ENCODE measurements around the gene HIC1. TPM values are rescaled to one million over a fixed set of nuclear protein-coding genes. Genes with fewer than 3 reads are reported as not detected.
A peak's percentile ranks its signal among the peaks of the same experiment; 100 is the strongest.

The HIC1 gene
- total RNA-seq, 4 donors from 2014 or later: 6.8 to 40.4 (median 12.8) TPM

DNA sequence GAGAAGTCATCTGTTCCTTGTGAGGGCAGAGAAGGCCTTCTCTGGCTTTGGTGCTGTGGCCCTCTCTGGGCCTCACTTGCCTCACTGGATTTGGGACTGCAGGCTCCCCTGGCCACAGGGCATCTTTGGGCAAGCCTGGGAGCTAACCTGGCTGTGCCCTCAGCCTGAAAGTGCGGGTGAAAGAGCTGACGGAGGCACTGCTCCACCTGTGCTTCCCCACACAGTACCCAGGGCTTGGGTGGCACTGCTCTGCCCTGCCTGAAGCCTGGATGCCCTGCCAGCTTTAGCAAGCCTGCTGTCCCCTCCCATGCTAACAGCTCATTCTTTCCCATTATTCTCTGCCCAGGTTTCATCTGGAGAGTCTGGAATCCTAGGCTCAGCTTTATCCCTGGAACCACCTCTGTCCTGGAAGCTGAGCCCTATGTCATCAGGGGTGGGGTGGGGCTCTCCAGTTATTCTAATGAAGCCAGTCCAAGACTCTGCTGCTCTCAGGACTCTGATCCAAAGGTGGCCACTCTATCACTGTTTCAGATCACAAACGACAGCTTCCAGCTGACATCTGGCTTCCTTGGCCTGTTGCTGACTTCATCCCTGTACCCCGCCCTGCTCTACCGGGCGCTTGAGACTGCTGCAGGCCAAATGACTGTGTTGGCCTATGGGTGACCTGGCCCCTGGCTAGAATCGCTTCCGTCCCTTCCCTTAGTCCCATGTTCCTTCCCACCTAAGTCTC, 29.3 kb downstream of the HIC1 start:
- Histone ChIP-seq H3K9me3 (no peaks in the 10 kb centered on the region), H3K4me1 (peaks cover 10 to 78% (median 46%) of the 10 kb centered on the region in 4 donors), H3K27ac (peak overlapping the region; percentile 81 to 99 (median 89)), H3K27me3 (no peaks in the 10 kb centered on the region), H3K36me3 (peaks cover 0 to 19% (median 0%) of the 10 kb centered on the region in 3 donors), H3K4me3 (no peak overlapping the region)
- TF ChIP-seq, protein P1, sequence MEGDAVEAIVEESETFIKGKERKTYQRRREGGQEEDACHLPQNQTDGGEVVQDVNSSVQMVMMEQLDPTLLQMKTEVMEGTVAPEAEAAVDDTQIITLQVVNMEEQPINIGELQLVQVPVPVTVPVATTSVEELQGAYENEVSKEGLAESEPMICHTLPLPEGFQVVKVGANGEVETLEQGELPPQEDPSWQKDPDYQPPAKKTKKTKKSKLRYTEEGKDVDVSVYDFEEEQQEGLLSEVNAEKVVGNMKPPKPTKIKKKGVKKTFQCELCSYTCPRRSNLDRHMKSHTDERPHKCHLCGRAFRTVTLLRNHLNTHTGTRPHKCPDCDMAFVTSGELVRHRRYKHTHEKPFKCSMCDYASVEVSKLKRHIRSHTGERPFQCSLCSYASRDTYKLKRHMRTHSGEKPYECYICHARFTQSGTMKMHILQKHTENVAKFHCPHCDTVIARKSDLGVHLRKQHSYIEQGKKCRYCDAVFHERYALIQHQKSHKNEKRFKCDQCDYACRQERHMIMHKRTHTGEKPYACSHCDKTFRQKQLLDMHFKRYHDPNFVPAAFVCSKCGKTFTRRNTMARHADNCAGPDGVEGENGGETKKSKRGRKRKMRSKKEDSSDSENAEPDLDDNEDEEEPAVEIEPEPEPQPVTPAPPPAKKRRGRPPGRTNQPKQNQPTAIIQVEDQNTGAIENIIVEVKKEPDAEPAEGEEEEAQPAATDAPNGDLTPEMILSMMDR (IDR thresholded peaks at IDR 0.05): no peak
- TF ChIP-seq POLR2A (IDR thresholded peaks at IDR 0.05): peak in 1 of 2 donors; percentile 58
- DNase-seq: peak in 2 of 3 donors; percentile 85 to 91

DNA sequence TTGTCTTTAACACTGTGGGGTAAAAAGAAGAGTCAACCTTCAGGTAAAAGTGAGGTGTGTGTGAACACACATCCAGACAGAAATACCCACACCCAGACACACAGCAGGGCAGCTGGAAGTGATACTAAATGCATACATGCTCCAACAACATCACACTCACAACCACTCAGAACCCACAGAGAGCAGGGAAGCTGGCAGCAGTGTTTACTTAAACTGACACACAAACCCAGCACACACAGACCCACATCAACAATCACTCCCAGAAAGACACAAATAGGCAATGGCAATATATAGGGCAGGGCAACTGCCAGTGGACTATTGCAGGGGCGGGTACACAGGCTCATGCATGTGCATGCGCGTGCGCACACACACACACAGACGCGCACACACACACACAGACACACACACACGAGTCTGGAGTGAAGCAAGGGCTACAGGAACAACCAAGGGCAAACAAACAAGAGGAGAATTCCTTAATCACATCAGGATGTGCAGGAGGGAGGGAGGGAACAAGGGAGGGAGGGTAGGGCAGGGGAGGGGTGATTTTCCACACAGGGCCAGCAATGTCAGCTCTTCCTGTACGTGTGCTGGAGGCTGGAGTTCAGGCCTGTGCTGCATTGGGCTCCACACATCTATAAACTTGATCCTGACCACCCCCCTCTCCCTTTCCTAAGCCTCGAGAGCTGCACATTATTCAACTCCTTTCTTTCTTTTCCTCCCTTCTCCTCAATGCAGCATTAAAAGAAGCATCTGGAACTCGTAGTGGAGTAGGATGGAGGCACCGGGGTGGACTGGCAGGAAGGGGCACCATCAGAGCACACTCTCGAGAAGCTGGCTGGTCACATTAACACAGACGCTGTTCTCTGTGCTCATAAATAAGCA, 30.1 kb downstream of the HIC1 start:
- peaks cover 0 to 17% (median 0%) of the 10 kb centered on the region in 3 donors for H3K36me3 ChIP-seq
- peak in 2 of 3 donors; percentile 87 for DNase-seq
- TF ChIP-seq, protein P1 (IDR thresholded peaks at IDR 0.05): no peak
- TF ChIP-seq POLR2A (IDR thresholded peaks at IDR 0.05): peak in 1 of 2 donors; percentile 12
- peak overlapping the region; percentile 81 to 99 (median 89) for H3K27ac ChIP-seq
- no peaks in the 10 kb centered on the region for H3K27me3 ChIP-seq
- no peak overlapping the region for H3K4me3 ChIP-seq
- no peaks in the 10 kb centered on the region for H3K9me3 ChIP-seq
- peaks cover 10 to 80% (median 47%) of the 10 kb centered on the region in 4 donors for H3K4me1 ChIP-seq

DNA sequence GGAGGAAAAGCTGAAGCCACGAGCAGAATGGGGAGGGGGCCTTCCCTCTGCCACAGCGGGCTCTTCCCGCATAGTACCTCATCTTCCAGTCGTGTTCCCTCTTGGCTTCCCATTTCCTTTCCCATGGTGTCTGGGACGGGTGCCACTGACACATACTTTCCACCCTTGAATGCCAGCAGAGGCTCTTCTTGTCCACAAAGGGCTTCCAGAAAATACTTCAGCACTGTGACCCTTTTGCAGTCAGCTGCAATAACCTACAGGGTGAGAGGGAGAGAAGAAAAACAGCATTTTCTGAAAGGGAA, 30.7 kb downstream of the HIC1 start:
- Histone ChIP-seq H3K27me3 (no peaks in the 10 kb centered on the region), H3K9me3 (no peaks in the 10 kb centered on the region), H3K36me3 (peaks cover 0 to 11% (median 0%) of the 10 kb centered on the region in 3 donors), H3K4me1 (peaks cover 10 to 86% (median 49%) of the 10 kb centered on the region in 4 donors), H3K27ac (peak overlapping the region; percentile 81 to 99 (median 90)), H3K4me3 (no peak overlapping the region)
- TF ChIP-seq, protein P1 (IDR thresholded peaks at IDR 0.05): no peak
- no peak for TF ChIP-seq POLR2A (IDR thresholded peaks at IDR 0.05)
- DNase-seq: no peak

DNA sequence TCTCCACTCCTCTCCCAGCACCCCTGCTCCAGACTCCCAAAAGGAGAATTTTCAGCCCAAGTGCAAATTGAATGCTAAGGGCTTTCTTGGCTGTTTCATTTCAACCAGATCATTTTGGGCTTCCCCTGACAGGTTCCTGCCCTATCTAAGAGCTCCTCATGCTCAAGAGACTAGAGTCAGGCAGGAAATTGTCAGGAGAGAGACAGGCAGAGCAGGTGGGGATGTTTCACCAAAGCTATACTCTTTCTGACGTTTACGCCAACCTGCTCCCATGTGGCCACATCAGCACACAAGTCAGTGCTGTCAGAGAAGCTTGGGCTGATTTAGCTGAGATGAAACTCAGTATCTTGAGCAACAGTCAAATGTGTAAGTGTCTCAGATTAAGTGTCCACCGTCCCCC, 31.4 kb downstream of the HIC1 start:
- Histone ChIP-seq H3K27me3 (no peaks in the 10 kb centered on the region), H3K4me1 (peaks cover 10 to 93% (median 49%) of the 10 kb centered on the region in 4 donors), H3K36me3 (peaks cover 0 to 4% (median 0%) of the 10 kb centered on the region in 3 donors)

DNA sequence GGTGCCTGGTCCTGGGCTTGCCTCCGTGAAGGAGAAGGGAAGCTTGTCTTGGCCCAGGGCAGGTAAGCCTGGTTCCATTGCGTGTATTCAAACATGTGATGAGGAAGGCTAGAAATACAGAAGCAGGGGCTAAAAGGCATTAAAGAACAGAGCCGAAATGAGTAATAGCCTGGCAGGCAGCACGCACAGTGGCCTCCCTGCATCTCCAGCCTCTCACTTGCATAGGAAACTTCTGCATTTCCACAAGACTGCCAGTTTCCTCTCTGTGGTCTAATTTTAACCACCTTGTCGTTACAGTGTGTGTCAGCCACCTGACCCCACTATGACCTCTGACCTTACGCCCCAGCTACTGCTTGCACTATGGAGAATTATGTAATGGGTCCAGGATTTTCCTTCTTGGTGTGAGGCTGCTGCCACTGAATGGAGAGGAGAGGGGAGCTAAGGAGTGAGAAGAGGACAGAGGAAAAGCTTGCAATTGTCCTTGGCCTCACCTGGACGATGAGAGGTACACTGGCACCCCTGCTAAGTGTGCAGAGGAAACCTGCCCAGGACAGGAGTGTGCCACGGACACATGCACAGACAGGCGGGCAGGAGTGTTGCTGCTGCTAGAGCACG, 32.8 kb downstream of the HIC1 start:
- no peaks in the 10 kb centered on the region for H3K36me3 ChIP-seq
- H3K9me3 ChIP-seq: no peaks in the 10 kb centered on the region
- DNase-seq: peak in 2 of 3 donors; percentile 76 to 78
- peaks cover 6 to 83% (median 49%) of the 10 kb centered on the region in 4 donors for H3K4me1 ChIP-seq
- H3K4me3 ChIP-seq: no peak overlapping the region
- TF ChIP-seq POLR2A (IDR thresholded peaks at IDR 0.05): no peak
- TF ChIP-seq, protein P1 (IDR thresholded peaks at IDR 0.05): no peak
- H3K27me3 ChIP-seq: no peaks in the 10 kb centered on the region
- peak overlapping the region; percentile 85 to 94 (median 89) for H3K27ac ChIP-seq

More for the DNA sequence above, 31.4 kb downstream of the HIC1 start:
- H3K9me3 ChIP-seq: no peaks in the 10 kb centered on the region
- peak overlapping the region; percentile 35 to 99 (median 90) for H3K27ac ChIP-seq
- DNase-seq: no peak
- H3K4me3 ChIP-seq: no peak overlapping the region
- no peak for TF ChIP-seq POLR2A (IDR thresholded peaks at IDR 0.05)
- TF ChIP-seq, protein P1 (IDR thresholded peaks at IDR 0.05): no peak

Data from Peyer's patch (tissue), 4 donors.